Skin epidermis (tissue), 12 donors: Measurements from ENCODE around the gene SLC25A26.
"Not testable (repeated sequence)": the region's sequence is repeated elsewhere in the genome, so short reads cannot be mapped to it uniquely, and the experiment has no call there.

Experiments
- H3K27ac ChIP-seq, 21 experiments: fragments of 200-600 bp; sonication (generic) in 11 of 21; one replicate each; pipeline ENCODE4 v1.5.0; 2020; ENCODE audit warnings: mild to moderate bottlenecking in 3 of 21, inconsistent platforms in 2 of 21, moderate library complexity in 2 of 21
- H3K4me3 ChIP-seq, 7 experiments: fragments of 200-600 bp; sonication (generic) in 2 of 7; one replicate each; pipeline ENCODE4 v1.5.0; 2020; ENCODE audit warnings: inconsistent platforms in 2 of 7, mild to moderate bottlenecking in 2 of 7, moderate library complexity in 1 of 7

The SLC25A26 gene

GRCh38 chr3:66304293-66304692 lies 83.5 kb downstream of the SLC25A26 start:
- Histone ChIP-seq H3K27ac (peak overlapping the region in 11 of 21 experiments; percentile 1 to 94 (median 83)), H3K4me3 (no peak overlapping the region)

- H3K4me3 ChIP-seq: not testable (repeated sequence)
- peak overlapping the region in 3 of 21 experiments; percentile 60 to 94 (median 92) for H3K27ac ChIP-seq
Observed at GRCh38 chr3:66306086-66306485, 85.3 kb downstream of the SLC25A26 start.

- H3K4me3 ChIP-seq: not testable (repeated sequence)
- H3K27ac ChIP-seq: peak overlapping the region in 2 of 21 experiments; percentile 31 to 92
Observed at GRCh38 chr3:66306991-66307390, 86.2 kb downstream of the SLC25A26 start.

GRCh38 chr3:66312039-66312438 lies 91.2 kb downstream of the SLC25A26 start:
- Histone ChIP-seq H3K4me3 (no peak overlapping the region), H3K27ac (peak overlapping the region in 1 of 21 experiments; percentile 5)

- H3K27ac ChIP-seq: no peak overlapping the region
- H3K4me3 ChIP-seq: no peak overlapping the region
Observed at GRCh38 chr3:66314455-66314854, 93.7 kb downstream of the SLC25A26 start.

GRCh38 chr3:66317750-66318376 lies 97.1 kb downstream of the SLC25A26 start:
- no peak overlapping the region for H3K27ac ChIP-seq

GRCh38 chr3:66320390-66320789 lies 99.6 kb downstream of the SLC25A26 start:
- Histone ChIP-seq H3K4me3 (no peak overlapping the region), H3K27ac (no peak overlapping the region)

More at GRCh38 chr3:66317750-66318376, 97.1 kb downstream of the SLC25A26 start:
- no peak overlapping the region for H3K4me3 ChIP-seq

- H3K27ac ChIP-seq: no peak overlapping the region
- no peak overlapping the region for H3K4me3 ChIP-seq
Observed at GRCh38 chr3:66322436-66322835, 101.6 kb downstream of the SLC25A26 start.

- no peak overlapping the region for H3K27ac ChIP-seq
- H3K4me3 ChIP-seq: no peak overlapping the region
Observed at GRCh38 chr3:66326340-66326739, 105.5 kb downstream of the SLC25A26 start.

GRCh38 chr3:66335671-66336070 lies 114.9 kb downstream of the SLC25A26 start:
- no peak overlapping the region for H3K27ac ChIP-seq
- no peak overlapping the region for H3K4me3 ChIP-seq

- H3K27ac ChIP-seq: peak overlapping the region in 1 of 21 experiments; percentile 14
- H3K4me3 ChIP-seq: no peak overlapping the region
Observed at GRCh38 chr3:66336333-66336766, 115.5 kb downstream of the SLC25A26 start.

- H3K4me3 ChIP-seq: no peak overlapping the region
- H3K27ac ChIP-seq: no peak overlapping the region
Observed at GRCh38 chr3:66338927-66339326, 118.1 kb downstream of the SLC25A26 start.

GRCh38 chr3:66342717-66343356 lies 122.0 kb downstream of the SLC25A26 start:
- no peak overlapping the region for H3K27ac ChIP-seq
- H3K4me3 ChIP-seq: no peak overlapping the region

- Histone ChIP-seq H3K27ac (no peak overlapping the region), H3K4me3 (no peak overlapping the region)
Observed at GRCh38 chr3:66344391-66344811, 123.6 kb downstream of the SLC25A26 start.

GRCh38 chr3:66344848-66345578 lies 124.2 kb downstream of the SLC25A26 start:
- H3K27ac ChIP-seq: no peak overlapping the region
- no peak overlapping the region for H3K4me3 ChIP-seq

GRCh38 chr3:66348704-66349103 lies 127.9 kb downstream of the SLC25A26 start:
- no peak overlapping the region for H3K4me3 ChIP-seq
- no peak overlapping the region for H3K27ac ChIP-seq

GRCh38 chr3:66350601-66351000 lies 129.8 kb downstream of the SLC25A26 start:
- H3K27ac ChIP-seq: no peak overlapping the region
- H3K4me3 ChIP-seq: no peak overlapping the region

GRCh38 chr3:66353039-66353438 lies 132.2 kb downstream of the SLC25A26 start:
- Histone ChIP-seq H3K4me3 (no peak overlapping the region), H3K27ac (no peak overlapping the region)

GRCh38 chr3:66353530-66353929 lies 132.7 kb downstream of the SLC25A26 start:
- Histone ChIP-seq H3K4me3 (no peak overlapping the region), H3K27ac (no peak overlapping the region)

- H3K4me3 ChIP-seq: no peak overlapping the region
- H3K27ac ChIP-seq: no peak overlapping the region
Observed at GRCh38 chr3:66354001-66354400, 133.2 kb downstream of the SLC25A26 start.

- Histone ChIP-seq H3K4me3 (no peak overlapping the region), H3K27ac (no peak overlapping the region)
Observed at GRCh38 chr3:66355394-66355793, 134.6 kb downstream of the SLC25A26 start.
